Esophagus mucosa (tissue), 1 donor: Measurements from ENCODE around the gene LRBA. TPM values are rescaled to one million over a fixed set of nuclear protein-coding genes. Genes with fewer than 3 reads are reported as not detected.

Source experiments
- ATAC-seq: fragments of 200-7000 bp; cut with Tn5 transposase; one replicate; pipeline ENCODE4 v1.9.1; 2020
- total RNA-seq: library from RNA; stranded (reverse); gene quantifications from one replicate; pipeline ENCODE4 v1.2.4, GENCODE V29; 2023
- donor health status: DM: yes; HTN: yes; CAD: no.

Gene LRBA
- total RNA-seq, 1 donor from 2014 or later, result 41.1 TPM

DNA sequence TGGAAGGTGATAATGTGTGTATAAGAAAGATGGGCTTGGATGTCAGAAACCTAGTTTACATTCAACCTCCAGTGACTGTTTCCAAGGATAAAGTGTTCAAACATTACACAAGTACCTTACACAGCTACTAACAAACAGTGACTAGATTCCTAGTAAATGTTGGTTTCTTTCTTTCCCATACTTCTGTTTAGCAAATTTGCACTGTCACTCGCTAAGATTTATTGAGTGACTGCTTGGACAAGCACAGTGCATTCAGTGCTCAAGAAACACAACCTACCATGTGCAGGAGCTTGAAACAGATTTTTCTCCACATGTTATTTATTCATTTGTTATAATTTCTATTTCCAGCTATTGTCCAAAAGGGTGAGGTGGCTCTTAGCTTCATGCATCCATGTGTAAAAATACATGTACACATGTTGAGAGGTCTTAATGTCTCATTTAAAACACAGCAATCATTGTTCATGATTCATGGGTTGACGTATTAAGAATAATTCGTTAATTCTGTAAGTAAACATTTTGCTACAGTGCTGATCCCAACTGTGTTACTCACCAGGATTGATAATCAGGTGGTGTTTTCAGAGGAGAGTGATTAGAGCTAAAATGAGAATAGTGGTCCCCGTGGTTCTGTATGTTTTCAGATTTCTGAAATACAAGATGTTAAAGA, 783.8 kb downstream of the LRBA start:
- ATAC-seq, result no peak

DNA sequence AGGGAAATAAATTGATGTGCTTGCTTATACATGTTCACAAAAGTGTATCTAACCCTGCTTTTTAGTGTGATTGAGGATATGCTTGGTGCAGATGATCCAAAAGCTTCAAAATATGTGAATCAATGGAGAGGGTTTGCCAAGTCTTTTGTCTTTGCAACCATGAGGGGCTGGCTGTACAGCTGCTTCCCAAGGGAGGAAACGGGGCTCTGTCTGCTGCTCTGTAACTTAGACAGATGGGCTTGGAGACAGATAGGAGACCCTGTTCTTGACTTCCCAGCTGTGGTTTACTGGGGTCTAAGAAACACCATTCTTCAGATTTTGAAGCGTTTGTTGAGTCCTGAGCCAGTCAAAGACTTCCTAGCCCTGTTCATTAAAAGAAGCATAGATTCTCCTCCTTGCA, 784.5 kb downstream of the LRBA start:
- no peak for ATAC-seq

DNA sequence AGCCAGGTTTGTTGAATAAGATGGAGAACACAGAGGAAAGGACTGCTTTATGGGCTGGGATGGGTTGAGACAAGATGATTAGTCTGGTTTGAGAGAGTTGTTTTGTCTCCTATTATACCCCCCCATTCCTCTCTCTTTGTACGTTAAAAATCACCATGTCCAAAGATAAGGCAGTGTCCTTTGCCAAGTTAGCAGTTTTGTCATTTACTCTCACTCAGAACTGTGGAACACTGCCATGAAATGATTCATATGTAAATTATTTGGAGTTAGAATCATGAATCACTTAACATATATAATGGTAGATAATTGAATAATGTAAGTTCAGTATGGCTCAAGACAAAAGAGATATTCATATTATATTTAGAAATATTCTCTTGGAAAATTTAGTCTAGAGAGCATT, 785.6 kb downstream of the LRBA start:
- peak; percentile 37 for ATAC-seq

DNA sequence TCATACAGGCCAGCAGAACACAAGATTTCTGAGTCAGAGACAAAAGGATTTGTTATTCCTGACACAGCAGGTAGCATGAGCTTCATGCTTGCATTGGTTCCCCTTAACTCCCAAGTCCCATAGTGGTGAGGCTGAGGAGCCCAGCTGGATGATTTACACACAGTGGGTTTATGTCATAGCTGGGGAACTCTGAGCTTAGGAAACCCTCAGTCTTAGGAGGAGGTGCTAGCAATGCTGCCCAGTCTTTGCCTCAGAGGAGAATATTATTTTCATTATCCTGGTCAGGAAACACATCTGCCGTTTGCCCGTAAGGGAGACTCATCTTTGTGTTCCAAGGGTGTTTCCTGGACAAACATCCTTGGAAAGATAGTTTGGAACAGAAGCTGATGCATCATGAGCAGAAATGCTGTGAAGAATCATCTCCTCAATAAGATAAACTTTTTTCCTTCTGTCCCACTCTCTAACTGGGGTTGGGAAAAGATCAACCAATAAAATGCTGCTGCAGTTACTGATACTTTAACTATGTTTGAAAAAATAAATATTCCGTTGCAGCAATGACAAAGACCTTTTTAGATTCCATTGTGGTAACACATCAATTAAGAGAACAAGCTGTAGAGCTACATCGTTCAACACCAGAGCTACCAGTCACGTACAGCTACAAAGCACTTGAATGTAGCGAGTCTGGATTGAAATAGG, 790.0 kb downstream of the LRBA start:
- no peak for ATAC-seq

DNA sequence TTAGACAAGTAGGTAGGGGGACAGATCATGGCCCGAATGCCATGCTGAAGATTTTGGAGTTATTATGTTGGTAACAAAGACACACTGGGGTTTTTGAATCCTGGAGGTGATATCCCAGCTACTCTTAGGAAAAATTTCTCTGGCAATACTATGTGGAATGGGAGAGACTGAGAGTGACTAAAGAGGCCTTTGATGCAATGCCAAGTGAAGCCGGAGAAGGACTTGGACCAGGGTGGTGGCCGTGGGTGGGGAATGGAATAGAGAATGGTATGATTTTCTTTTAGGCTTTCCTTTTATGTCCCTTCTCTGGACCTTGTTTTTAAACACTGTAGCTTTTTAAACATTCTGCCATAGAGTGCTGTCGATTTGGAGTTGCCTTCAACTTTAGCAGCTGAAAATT, 795.2 kb downstream of the LRBA start:
- ATAC-seq, result no peak

DNA sequence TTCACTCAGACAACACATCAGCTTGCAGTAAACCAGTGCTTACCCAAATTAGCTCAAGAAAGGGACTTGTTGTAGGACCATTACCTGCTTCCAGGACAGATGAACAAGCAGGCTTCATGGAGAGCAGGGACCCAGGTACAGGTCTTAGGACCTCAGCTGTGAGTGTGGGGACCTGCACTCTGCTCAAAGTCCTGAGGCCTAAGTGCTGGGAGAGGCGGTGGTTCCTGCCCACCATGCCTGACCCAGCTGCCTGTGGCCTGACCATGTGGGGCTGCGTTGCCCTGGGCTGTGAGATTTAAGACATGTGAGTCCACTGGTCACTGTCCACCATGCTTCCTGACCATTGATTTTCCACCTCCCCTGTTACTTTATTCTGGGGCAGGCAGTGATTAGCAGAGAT, 796.6 kb downstream of the LRBA start:
- ATAC-seq, result no peak

DNA sequence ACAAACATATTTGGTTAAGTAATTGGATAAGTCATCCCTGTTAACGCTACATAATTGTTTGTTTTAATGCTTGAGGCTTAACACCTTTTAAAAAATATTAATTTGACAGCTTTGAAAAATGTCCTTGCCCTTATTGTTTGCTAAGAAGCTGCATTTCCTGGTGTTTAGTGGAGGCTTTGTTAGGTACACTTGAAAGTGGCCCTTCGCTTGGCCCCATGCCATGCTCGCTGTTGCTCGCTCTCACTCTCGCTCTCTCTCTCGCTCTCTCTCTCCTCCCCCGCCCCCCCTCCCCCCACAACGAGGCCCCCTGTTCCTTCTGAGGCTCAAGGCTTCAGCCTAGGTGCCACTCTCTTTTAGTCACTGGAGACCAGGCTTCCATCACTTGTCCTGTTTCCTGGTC, 797.3 kb downstream of the LRBA start:
- ATAC-seq, result no peak

DNA sequence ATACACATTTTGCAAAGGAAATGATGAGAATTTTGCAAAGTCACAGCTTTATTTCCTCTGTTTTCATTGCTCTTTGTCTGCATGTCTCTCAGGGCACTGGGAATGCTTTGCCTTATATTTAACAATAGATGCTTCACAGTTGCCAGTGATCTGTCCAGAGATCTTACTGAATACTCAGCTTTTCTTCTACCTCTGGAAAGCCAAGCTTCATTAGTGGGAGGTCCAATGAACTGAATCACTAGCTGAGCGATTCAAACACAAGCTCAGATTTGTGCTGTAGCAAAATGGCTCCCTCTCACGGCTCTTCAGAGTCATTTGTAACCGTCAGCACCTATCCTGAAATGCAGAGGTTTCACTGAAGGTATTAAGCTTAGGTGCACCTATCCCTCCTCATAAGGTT, 797.9 kb downstream of the LRBA start:
- ATAC-seq, result peak; percentile 31

DNA sequence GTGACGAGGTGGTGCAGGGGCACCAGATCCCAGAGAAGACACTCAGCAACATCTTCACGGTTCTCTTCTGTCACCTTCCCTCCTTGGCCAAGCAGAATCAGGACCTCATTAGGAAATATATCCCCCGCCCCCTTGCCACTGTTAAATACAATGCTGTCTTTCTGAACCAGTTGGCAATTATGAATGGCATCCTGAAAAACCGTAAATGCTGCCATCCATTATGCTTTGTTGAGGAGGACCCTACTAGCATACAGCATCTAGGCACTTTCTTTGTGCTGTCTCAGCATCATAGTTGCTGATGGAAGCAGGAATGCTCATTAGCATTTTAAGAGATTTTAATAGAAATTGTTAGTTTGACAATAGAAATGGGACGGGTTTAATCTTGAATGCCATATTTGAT, 798.4 kb downstream of the LRBA start:
- no peak for ATAC-seq

DNA sequence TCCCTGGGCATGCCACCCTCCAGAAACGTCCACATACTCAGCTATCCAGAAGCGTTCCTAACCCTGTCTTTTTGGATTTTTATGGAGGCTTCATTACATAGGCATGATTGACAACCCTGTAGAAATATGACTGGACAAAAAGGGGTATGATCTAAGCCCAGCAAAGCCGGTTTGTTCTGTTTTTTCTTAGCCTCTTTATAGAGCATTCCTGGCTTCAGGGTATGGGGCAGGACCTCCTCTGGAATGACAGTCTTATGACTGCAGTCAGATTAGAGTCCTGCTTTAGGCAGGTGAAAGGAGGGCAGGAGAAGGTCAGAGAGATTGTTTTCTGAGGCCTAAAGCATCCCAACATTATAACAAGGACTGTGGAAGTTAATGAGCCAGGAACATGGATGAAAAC, 799.5 kb downstream of the LRBA start:
- peak; percentile 82 for ATAC-seq

Other genes starting within 250 kb of the LRBA start
- 1,878 TPM for gene RPS3A, start 84.3 kb upstream of the LRBA start, total RNA-seq